ENCODE measurements around the gene BEAN1.

- no peak for TF ChIP-seq CTCF (IDR thresholded peaks at IDR 0.05; ENCODE audit: borderline replicate concordance, extremely low read depth, low read length, poor library complexity, severe bottlenecking)
- TF ChIP-seq EZH2 (IDR thresholded peaks at IDR 0.05; ENCODE audit: borderline replicate concordance, low read depth, low read length, severe bottlenecking): no peak
Observed at GRCh38 chr16:66516509-66516807, 89.4 kb downstream of the BEAN1 start.
